Panc1 (cell line): Measurements from ENCODE around the gene VCPKMT.

Source experiments
- CTCF ChIP-seq: fragments of 450-650 bp; IDR thresholded peaks from 2 replicates; pipeline ENCODE4 v1.5.1; 2017; ENCODE audit warnings: mild to moderate bottlenecking
- POLR2AphosphoS5 ChIP-seq: IDR thresholded peaks from 2 replicates; pipeline ENCODE4 v1.6.1; 2012; ENCODE audit warnings: mild to moderate bottlenecking, low read depth, low read length, moderate library complexity
- REST ChIP-seq, 2 experiments: IDR thresholded peaks; 2 replicates each; pipeline ENCODE4 v1.6.1; 2011 to 2012; ENCODE audit warnings: low read depth in 2 of 2, control low read depth in 1 of 2, low read length in 1 of 2, mild to moderate bottlenecking in 1 of 2, moderate library complexity in 1 of 2; ENCODE audit not compliant: insufficient read depth in 1 of 2
- SIN3A ChIP-seq: IDR thresholded peaks from 2 replicates; pipeline ENCODE4 v1.6.1; 2012; ENCODE audit warnings: low read depth, mild to moderate bottlenecking, low read length, moderate library complexity, borderline replicate concordance; ENCODE audit not compliant: insufficient read depth
- TCF7L2 ChIP-seq: IDR thresholded peaks from 2 replicates; pipeline ENCODE4 v1.6.1; 2011; ENCODE audit warnings: mild to moderate bottlenecking, low read depth, low read length, inconsistent platforms

GRCh38 chr14:50110323-50111037, 5.9 kb downstream of the VCPKMT start:
- TF ChIP-seq REST (IDR thresholded peaks at IDR 0.05; ENCODE audit: insufficient read depth in 1 of 2, low read depth in 2 of 2, low read length in 1 of 2): no peak
- TF ChIP-seq CTCF: no peak
- TF ChIP-seq SIN3A: no peak
- TF ChIP-seq POLR2AphosphoS5: no peak
- no peak for TF ChIP-seq TCF7L2
